ENCODE data around the gene ZNF324. TPM values are rescaled to one million over a fixed set of nuclear protein-coding genes. Genes with fewer than 3 reads are reported as not detected.
"Not testable (repeated sequence)": the region's sequence is repeated elsewhere in the genome, so short reads cannot be mapped to it uniquely, and the experiment has no call there.

The ZNF324 gene
- total and polyA plus RNA-seq, 4 donors, result 2.3 to 8.4 (median 5.5) TPM

DNA sequence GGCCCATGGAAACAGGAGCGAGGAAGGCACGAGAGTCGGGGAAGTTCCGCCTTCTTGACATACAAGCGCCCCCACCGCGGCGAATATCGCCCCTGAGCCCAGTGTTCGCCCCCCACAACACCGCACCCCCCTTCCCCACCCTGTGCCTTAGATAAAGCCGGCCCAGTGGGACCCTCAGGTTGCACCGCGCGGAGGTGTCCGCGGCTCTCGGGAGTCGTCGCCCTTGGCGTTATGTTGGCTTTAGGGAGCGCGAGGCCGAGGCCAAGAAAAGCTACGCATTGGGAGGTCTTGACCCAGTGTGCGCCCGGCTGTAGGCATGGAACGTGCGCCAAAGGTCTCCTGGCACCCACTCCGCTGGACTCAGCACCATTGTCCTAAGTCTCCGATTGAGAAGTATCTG, 26.3 kb upstream of the ZNF324 start:
- no peak overlapping the region for H3K9ac ChIP-seq (ENCODE audit: low read depth in 1 of 2, low read length in 2 of 2)
- no peaks in the 10 kb centered on the region for H3K27me3 ChIP-seq (ENCODE audit: control insufficient read depth in 4 of 4, insufficient read depth in 4 of 4, low read length in 3 of 4)
- H3K4me3 ChIP-seq (ENCODE audit: low read depth in 1 of 3, low read length in 3 of 3), result peak overlapping the region; percentile 66 to 91 (median 81)
- TF ChIP-seq SP1 (IDR thresholded peaks at IDR 0.05) (no peak), TAF1 (conservative IDR thresholded peaks at IDR 0.05) (no peak), RAD21 (IDR thresholded peaks at IDR 0.05) (no peak), FOXA1 (IDR thresholded peaks at IDR 0.05) (no peak), HNF4A (conservative IDR thresholded peaks at IDR 0.05) (no peak), GABPA (IDR thresholded peaks at IDR 0.05 in 1 of 2, conservative IDR thresholded peaks at IDR 0.05 in 1 of 2) (no peak), HNF4G (IDR thresholded peaks at IDR 0.05) (no peak), YY1 (IDR thresholded peaks at IDR 0.05) (no peak), EGR1 (IDR thresholded peaks at IDR 0.05; ENCODE audit: low read depth in 2 of 2) (no peak), NR2F2 (IDR thresholded peaks at IDR 0.05) (no peak), FOXA2 (IDR thresholded peaks at IDR 0.05) (no peak), JUND (IDR thresholded peaks at IDR 0.05) (no peak), REST (IDR thresholded peaks at IDR 0.05) (no peak)
- TF ChIP-seq, protein P1, sequence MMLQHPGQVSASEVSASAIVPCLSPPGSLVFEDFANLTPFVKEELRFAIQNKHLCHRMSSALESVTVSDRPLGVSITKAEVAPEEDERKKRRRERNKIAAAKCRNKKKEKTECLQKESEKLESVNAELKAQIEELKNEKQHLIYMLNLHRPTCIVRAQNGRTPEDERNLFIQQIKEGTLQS (IDR thresholded peaks at IDR 0.05), result no peak
- TF ChIP-seq, protein P2, sequence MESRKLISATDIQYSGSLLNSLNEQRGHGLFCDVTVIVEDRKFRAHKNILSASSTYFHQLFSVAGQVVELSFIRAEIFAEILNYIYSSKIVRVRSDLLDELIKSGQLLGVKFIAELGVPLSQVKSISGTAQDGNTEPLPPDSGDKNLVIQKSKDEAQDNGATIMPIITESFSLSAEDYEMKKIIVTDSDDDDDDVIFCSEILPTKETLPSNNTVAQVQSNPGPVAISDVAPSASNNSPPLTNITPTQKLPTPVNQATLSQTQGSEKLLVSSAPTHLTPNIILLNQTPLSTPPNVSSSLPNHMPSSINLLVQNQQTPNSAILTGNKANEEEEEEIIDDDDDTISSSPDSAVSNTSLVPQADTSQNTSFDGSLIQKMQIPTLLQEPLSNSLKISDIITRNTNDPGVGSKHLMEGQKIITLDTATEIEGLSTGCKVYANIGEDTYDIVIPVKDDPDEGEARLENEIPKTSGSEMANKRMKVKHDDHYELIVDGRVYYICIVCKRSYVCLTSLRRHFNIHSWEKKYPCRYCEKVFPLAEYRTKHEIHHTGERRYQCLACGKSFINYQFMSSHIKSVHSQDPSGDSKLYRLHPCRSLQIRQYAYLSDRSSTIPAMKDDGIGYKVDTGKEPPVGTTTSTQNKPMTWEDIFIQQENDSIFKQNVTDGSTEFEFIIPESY (IDR thresholded peaks at IDR 0.05), result no peak
- TF ChIP-seq, protein P3, sequence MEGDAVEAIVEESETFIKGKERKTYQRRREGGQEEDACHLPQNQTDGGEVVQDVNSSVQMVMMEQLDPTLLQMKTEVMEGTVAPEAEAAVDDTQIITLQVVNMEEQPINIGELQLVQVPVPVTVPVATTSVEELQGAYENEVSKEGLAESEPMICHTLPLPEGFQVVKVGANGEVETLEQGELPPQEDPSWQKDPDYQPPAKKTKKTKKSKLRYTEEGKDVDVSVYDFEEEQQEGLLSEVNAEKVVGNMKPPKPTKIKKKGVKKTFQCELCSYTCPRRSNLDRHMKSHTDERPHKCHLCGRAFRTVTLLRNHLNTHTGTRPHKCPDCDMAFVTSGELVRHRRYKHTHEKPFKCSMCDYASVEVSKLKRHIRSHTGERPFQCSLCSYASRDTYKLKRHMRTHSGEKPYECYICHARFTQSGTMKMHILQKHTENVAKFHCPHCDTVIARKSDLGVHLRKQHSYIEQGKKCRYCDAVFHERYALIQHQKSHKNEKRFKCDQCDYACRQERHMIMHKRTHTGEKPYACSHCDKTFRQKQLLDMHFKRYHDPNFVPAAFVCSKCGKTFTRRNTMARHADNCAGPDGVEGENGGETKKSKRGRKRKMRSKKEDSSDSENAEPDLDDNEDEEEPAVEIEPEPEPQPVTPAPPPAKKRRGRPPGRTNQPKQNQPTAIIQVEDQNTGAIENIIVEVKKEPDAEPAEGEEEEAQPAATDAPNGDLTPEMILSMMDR (IDR thresholded peaks at IDR 0.05; ENCODE audit: low read depth, low read length, missing input control), result no peak
- WGBS, result 23% methylated on average over 31 of the region's 31 CpGs
- H3K4me1 ChIP-seq (ENCODE audit: control insufficient read depth in 4 of 4, insufficient read depth in 4 of 4, low read length in 3 of 4), result peaks cover 2 to 8% (median 4%) of the 10 kb centered on the region in 4 donors
- H3K36me3 ChIP-seq (ENCODE audit: control insufficient read depth in 4 of 4, insufficient read depth in 3 of 4, low read depth in 1 of 4, low read length in 3 of 4), result peaks cover 6 to 14% (median 8%) of the 10 kb centered on the region in 4 donors
- peak overlapping the region; percentile 7 to 56 for H3K27ac ChIP-seq (ENCODE audit: low read depth in 1 of 2, low read length in 2 of 2)
- peaks cover 13 to 35% (median 22%) of the 10 kb centered on the region in 4 donors for H3K9me3 ChIP-seq (ENCODE audit: control insufficient read depth in 4 of 4, low read length in 3 of 4)
- DNase-seq (ENCODE audit: low spot score), result no peak

DNA sequence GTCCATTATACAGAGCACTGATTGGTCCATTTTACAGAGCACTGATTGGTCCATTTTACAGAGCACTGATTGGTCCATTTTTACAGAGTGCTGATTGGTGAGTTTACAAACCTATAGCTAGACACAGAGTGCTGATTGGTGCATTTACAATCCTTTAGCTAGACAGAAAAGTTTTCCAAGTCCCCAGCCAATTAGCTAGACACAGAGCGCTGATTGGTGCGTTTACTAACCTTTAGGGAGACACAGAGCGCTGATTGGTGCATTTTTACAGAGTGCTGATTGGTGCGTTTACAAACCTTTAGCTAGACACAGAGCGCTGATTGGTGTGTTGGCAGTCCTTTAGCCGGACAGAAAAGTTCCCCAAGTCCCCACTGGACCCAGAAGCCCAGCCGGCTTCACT, 23.9 kb upstream of the ZNF324 start:
- H3K36me3 ChIP-seq (ENCODE audit: control insufficient read depth in 4 of 4, insufficient read depth in 3 of 4, low read depth in 1 of 4, low read length in 3 of 4); H3K4me1 ChIP-seq (ENCODE audit: control insufficient read depth in 4 of 4, insufficient read depth in 4 of 4, low read length in 3 of 4); H3K27me3 ChIP-seq (ENCODE audit: control insufficient read depth in 4 of 4, insufficient read depth in 4 of 4, low read length in 3 of 4); DNase-seq (ENCODE audit: low spot score); H3K27ac ChIP-seq (ENCODE audit: low read depth in 1 of 2, low read length in 2 of 2); H3K4me3 ChIP-seq (ENCODE audit: low read depth in 1 of 3, low read length in 3 of 3); H3K9ac ChIP-seq (ENCODE audit: low read depth in 1 of 2, low read length in 2 of 2): not testable (repeated sequence)
- peaks cover 7 to 19% (median 12%) of the 10 kb centered on the region in 4 donors for H3K9me3 ChIP-seq (ENCODE audit: control insufficient read depth in 4 of 4, low read length in 3 of 4)
- WGBS, result 82% methylated on average over 7 of the region's 7 CpGs

- H3K27ac ChIP-seq (ENCODE audit: low read depth in 1 of 2, low read length in 2 of 2); H3K27me3 ChIP-seq (ENCODE audit: control insufficient read depth in 4 of 4, insufficient read depth in 4 of 4, low read length in 3 of 4); H3K9ac ChIP-seq (ENCODE audit: low read depth in 1 of 2, low read length in 2 of 2); H3K36me3 ChIP-seq (ENCODE audit: control insufficient read depth in 4 of 4, insufficient read depth in 3 of 4, low read depth in 1 of 4, low read length in 3 of 4); H3K4me3 ChIP-seq (ENCODE audit: low read depth in 1 of 3, low read length in 3 of 3); DNase-seq (ENCODE audit: low spot score); H3K9me3 ChIP-seq (ENCODE audit: control insufficient read depth in 4 of 4, low read length in 3 of 4): not testable (repeated sequence)
- 70% methylated on average over 3 of the region's 3 CpGs for whole genome bisulfite sequencing
- H3K4me1 ChIP-seq (ENCODE audit: control insufficient read depth in 4 of 4, insufficient read depth in 4 of 4, low read length in 3 of 4), result peaks cover 0 to 16% (median 8%) of the 10 kb centered on the region in 4 donors
Measured at GRCh38 chr19:58448860-58449259, 18.0 kb upstream of the ZNF324 start.

GRCh38 chr19:58449980-58450379, 16.9 kb upstream of the ZNF324 start:
- not testable (repeated sequence) for H3K4me3 ChIP-seq (ENCODE audit: low read depth in 1 of 3, low read length in 3 of 3); H3K27ac ChIP-seq (ENCODE audit: low read depth in 1 of 2, low read length in 2 of 2); DNase-seq (ENCODE audit: low spot score); H3K27me3 ChIP-seq (ENCODE audit: control insufficient read depth in 4 of 4, insufficient read depth in 4 of 4, low read length in 3 of 4); H3K9me3 ChIP-seq (ENCODE audit: control insufficient read depth in 4 of 4, low read length in 3 of 4); H3K36me3 ChIP-seq (ENCODE audit: control insufficient read depth in 4 of 4, insufficient read depth in 3 of 4, low read depth in 1 of 4, low read length in 3 of 4); H3K9ac ChIP-seq (ENCODE audit: low read depth in 1 of 2, low read length in 2 of 2)
- 54% methylated on average over 5 of the region's 5 CpGs for WGBS
- H3K4me1 ChIP-seq (ENCODE audit: control insufficient read depth in 4 of 4, insufficient read depth in 4 of 4, low read length in 3 of 4), result peaks cover 0 to 16% (median 8%) of the 10 kb centered on the region in 4 donors

Data from liver (tissue), 9 donors.